Testis (tissue), 3 donors: Measurements from ENCODE around the gene MYH15. TPM values are rescaled to one million over a fixed set of nuclear protein-coding genes. Genes with fewer than 3 reads are reported as not detected.

Experiments used
- DNase-seq: peaks from one replicate; pipeline ENCODE4 v3.0.0-alpha.2; 2019
- H3K27ac ChIP-seq, 2 donors: fragments of 200-600 bp; sonication (generic); one replicate each; pipeline ENCODE4 v1.5.1; 2019
- H3K27me3 ChIP-seq: fragments of 200-600 bp; sonication (generic); one replicate; pipeline ENCODE4 v1.5.1; 2019
- H3K36me3 ChIP-seq: fragments of 200-600 bp; sonication (generic); one replicate; pipeline ENCODE4 v1.5.1; 2017; ENCODE audit warnings: low read depth; ENCODE audit errors: missing control alignments
- H3K4me1 ChIP-seq: fragments of 200-600 bp; sonication (generic); one replicate; pipeline ENCODE4 v1.5.1; 2019
- H3K4me3 ChIP-seq, 2 donors: fragments of 200-600 bp; sonication (generic); one replicate each; pipeline ENCODE4 v1.5.1; 2017 to 2019
- H3K9me3 ChIP-seq: fragments of 200-600 bp; sonication (generic); one replicate; pipeline ENCODE4 v1.5.1; 2017
- CTCF ChIP-seq, 3 experiments: fragments of 450-650 bp in 2 of 3; fragments of 200-600 bp in 1 of 3; sonication (generic) in 1 of 3; IDR thresholded peaks; one replicate each; pipeline ENCODE4 v1.5.1; 2016 to 2019; ENCODE audit warnings: antibody characterized with exemption in 3 of 3, mild to moderate bottlenecking in 2 of 3, moderate library complexity in 1 of 3
- POLR2A ChIP-seq: fragments of 450-650 bp; IDR thresholded peaks from one replicate; pipeline ENCODE4 v1.6.1; 2017; ENCODE audit warnings: antibody characterized with exemption, mild to moderate bottlenecking, moderate library complexity
- WGBS, 2 donors: methylation state at CpG; one replicate each; pipeline ENCODE4 v1.1.5; 2018; 5-methylcytosine and 5-hydroxymethylcytosine counted together
- intact Hi-C: fragments of 100-400 bp; cut with DNase I; formaldehyde crosslinking; loops from one replicate; pipeline ENCODE4 v1.15.1; 2023; ENCODE audit warnings: low total_unique reads
- polyA plus RNA-seq: library from polyadenylated mRNA; stranded (reverse); fragments of 350-450 nt; fragmentation: Illumina TruSeq; extraction: RNeasy Lipid Tissue Mini Kit (QIAGEN cat#74804); gene quantifications from one replicate; pipeline ENCODE4 v1.2.3, GENCODE V29; 2014; ENCODE audit warnings: low read depth, low replicate concordance; ENCODE audit not compliant: insufficient read depth
- total RNA-seq, 2 donors: library from RNA; depleted of rRNA; stranded (reverse); fragments of >200 nt; gene quantifications; one replicate each; pipeline ENCODE4 v1.2.3, GENCODE V29; 2016

MYH15 gene
- total and polyA plus RNA-seq, 3 donors from 2014 or later = 0.91 to 2.2 (median 1.8) TPM

GRCh38 chr3:108377384-108377783 lies 133.0 kb downstream of the MYH15 start:
- no peaks in the 10 kb centered on the region for H3K9me3 ChIP-seq
- WGBS, 2 donors = 77 to 83% methylated on average over 1 of the region's 1 CpG
- intact Hi-C loops = no loop called here
- TF ChIP-seq CTCF (IDR thresholded peaks at IDR 0.05) (no peak), POLR2A (no peak)
- no peaks in the 10 kb centered on the region for H3K4me1 ChIP-seq
- no peak overlapping the region for H3K27ac ChIP-seq
- H3K27me3 ChIP-seq = no peaks in the 10 kb centered on the region
- DNase-seq = no peak
- no peak overlapping the region for H3K4me3 ChIP-seq
- H3K36me3 ChIP-seq = no peaks in the 10 kb centered on the region

GRCh38 chr3:108376026-108376425 lies 134.4 kb downstream of the MYH15 start:
- WGBS, 2 donors = 0% methylated on average over 1 of the region's 1 CpG; no CpG with 5 or more reads in 1 of the 2 donors
- no peak for DNase-seq
- intact Hi-C loops = no loop called here
- no peaks in the 10 kb centered on the region for H3K27me3 ChIP-seq
- no peaks in the 10 kb centered on the region for H3K36me3 ChIP-seq
- TF ChIP-seq CTCF (IDR thresholded peaks at IDR 0.05) (no peak), POLR2A (no peak)
- H3K9me3 ChIP-seq = no peaks in the 10 kb centered on the region
- H3K4me3 ChIP-seq = no peak overlapping the region
- H3K27ac ChIP-seq = no peak overlapping the region
- no peaks in the 10 kb centered on the region for H3K4me1 ChIP-seq

GRCh38 chr3:108359011-108359410 lies 151.4 kb downstream of the MYH15 start:
- 76 to 86% methylated on average over 2 of the region's 2 CpGs for WGBS, 2 donors
- intact Hi-C loops = no loop called here
- no peak for TF ChIP-seq POLR2A
- no peak for TF ChIP-seq CTCF (IDR thresholded peaks at IDR 0.05)

GRCh38 chr3:108357042-108357441 lies 153.4 kb downstream of the MYH15 start:
- Histone ChIP-seq H3K27me3 (no peaks in the 10 kb centered on the region), H3K27ac (no peak overlapping the region), H3K9me3 (no peaks in the 10 kb centered on the region), H3K36me3 (no peaks in the 10 kb centered on the region), H3K4me1 (no peaks in the 10 kb centered on the region), H3K4me3 (no peak overlapping the region)
- intact Hi-C loops = no loop called here
- TF ChIP-seq CTCF (IDR thresholded peaks at IDR 0.05) (no peak), POLR2A (no peak)
- no peak for DNase-seq
- 78 to 80% methylated on average over 2 of the region's 2 CpGs for WGBS, 2 donors

More at GRCh38 chr3:108359011-108359410, 151.4 kb downstream of the MYH15 start:
- no peaks in the 10 kb centered on the region for H3K4me1 ChIP-seq
- no peak overlapping the region for H3K27ac ChIP-seq
- H3K36me3 ChIP-seq = no peaks in the 10 kb centered on the region
- DNase-seq = no peak
- H3K9me3 ChIP-seq = no peaks in the 10 kb centered on the region
- H3K4me3 ChIP-seq = no peak overlapping the region
- no peaks in the 10 kb centered on the region for H3K27me3 ChIP-seq

GRCh38 chr3:108354562-108354961 lies 155.8 kb downstream of the MYH15 start:
- intact Hi-C loops = no loop called here
- no peaks in the 10 kb centered on the region for H3K4me1 ChIP-seq
- H3K36me3 ChIP-seq = no peaks in the 10 kb centered on the region
- no peak for TF ChIP-seq CTCF (IDR thresholded peaks at IDR 0.05)
- no peak for TF ChIP-seq POLR2A
- no peak overlapping the region for H3K27ac ChIP-seq
- no peak for DNase-seq
- no peak overlapping the region for H3K4me3 ChIP-seq
- no peaks in the 10 kb centered on the region for H3K9me3 ChIP-seq
- WGBS, 2 donors = 96 to 100% methylated on average over 1 of the region's 1 CpG
- no peaks in the 10 kb centered on the region for H3K27me3 ChIP-seq
